Ishikawa (cell line): ENCODE data around the gene TAS2R60.

Source experiments
- CEBPB ChIP-seq: IDR thresholded peaks from 2 replicates; pipeline ENCODE4 v1.6.1; 2012
- CREB1 ChIP-seq: IDR thresholded peaks from 2 replicates; pipeline ENCODE4 v1.6.1; 2012; ENCODE audit warnings: low read depth
- EGR1 ChIP-seq: IDR thresholded peaks from 2 replicates; pipeline ENCODE4 v1.6.1; 2012
- EP300 ChIP-seq: IDR thresholded peaks from 2 replicates; pipeline ENCODE4 v1.6.1; 2012; ENCODE audit warnings: borderline replicate concordance
- FOXM1 ChIP-seq: IDR thresholded peaks from 2 replicates; pipeline ENCODE4 v1.6.1; 2012; ENCODE audit warnings: low read depth, borderline replicate concordance
- NFIC ChIP-seq: IDR thresholded peaks from 2 replicates; pipeline ENCODE4 v1.6.1; 2012
- RAD21 ChIP-seq: IDR thresholded peaks from 2 replicates; pipeline ENCODE4 v1.6.1; 2012; ENCODE audit warnings: low read depth
- TAF1 ChIP-seq: IDR thresholded peaks from 2 replicates; pipeline ENCODE4 v1.6.1; 2012; ENCODE audit warnings: low read depth, mild to moderate bottlenecking
- TCF12 ChIP-seq: IDR thresholded peaks from 2 replicates; pipeline ENCODE4 v1.6.1; 2012; ENCODE audit warnings: low read depth
- TEAD4 ChIP-seq: IDR thresholded peaks from 2 replicates; pipeline ENCODE4 v1.6.1; 2012
- YY1 ChIP-seq: IDR thresholded peaks from 2 replicates; pipeline ENCODE4 v1.6.1; 2012; ENCODE audit warnings: low read depth
- ZBTB7A ChIP-seq: IDR thresholded peaks from 2 replicates; pipeline ENCODE4 v1.6.1; 2012; ENCODE audit warnings: low read depth
- TF ChIP-seq, protein P1 (sequence below): IDR thresholded peaks from 2 replicates; pipeline ENCODE4 v1.6.1; 2012
- TF ChIP-seq, protein P2 (sequence below): IDR thresholded peaks from 2 replicates; pipeline ENCODE4 v1.6.1; 2012; ENCODE audit warnings: low read depth, mild to moderate bottlenecking
- TF ChIP-seq, protein P3 (sequence below): IDR thresholded peaks from 2 replicates; pipeline ENCODE4 v1.6.1; 2012

Gene TAS2R60, protein sequence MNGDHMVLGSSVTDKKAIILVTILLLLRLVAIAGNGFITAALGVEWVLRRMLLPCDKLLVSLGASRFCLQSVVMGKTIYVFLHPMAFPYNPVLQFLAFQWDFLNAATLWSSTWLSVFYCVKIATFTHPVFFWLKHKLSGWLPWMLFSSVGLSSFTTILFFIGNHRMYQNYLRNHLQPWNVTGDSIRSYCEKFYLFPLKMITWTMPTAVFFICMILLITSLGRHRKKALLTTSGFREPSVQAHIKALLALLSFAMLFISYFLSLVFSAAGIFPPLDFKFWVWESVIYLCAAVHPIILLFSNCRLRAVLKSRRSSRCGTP

DNA sequence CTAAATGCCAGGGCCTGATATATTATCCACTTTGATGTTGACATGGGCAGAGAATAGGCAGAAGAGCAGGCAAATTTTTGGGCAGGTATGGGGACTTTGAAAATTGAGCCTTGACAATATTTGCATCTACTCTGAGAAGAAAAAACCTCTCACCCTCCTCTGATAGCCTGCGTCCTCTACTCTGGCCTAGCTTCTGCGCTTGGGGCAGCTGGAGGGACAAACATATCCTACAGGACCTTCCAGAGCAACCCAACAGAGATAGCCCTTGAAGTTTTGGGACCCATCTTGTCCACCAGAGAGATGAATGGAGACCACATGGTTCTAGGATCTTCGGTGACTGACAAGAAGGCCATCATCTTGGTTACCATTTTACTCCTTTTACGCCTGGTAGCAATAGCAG, at the start of gene TAS2R60:
Gene TAS2R60, plus strand, starts transcription at position 301 of the 400 bp plus-strand sequence. Its CDS starts 0 bp downstream, at position 301.
- TF ChIP-seq EGR1 (no peak), CEBPB (no peak)

DNA sequence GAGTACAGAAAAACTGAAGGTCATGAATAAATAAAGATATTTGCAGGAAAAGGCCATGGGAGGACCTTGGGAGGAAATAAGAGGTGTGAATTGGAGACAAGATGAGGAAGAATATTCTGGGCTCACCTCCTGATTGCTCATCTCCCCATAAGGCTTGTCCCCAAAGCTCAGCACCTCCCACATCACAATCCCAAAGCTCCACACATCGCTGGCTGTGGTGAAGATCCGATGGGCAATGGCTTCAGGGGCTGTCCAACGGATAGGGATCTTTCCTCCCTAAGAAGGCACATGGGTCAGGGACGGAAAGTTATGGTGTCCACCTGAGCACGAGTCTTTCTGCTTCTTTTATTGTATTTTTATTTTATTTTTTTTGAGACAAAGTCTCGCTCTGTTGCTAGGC, 49.2 kb upstream of the TAS2R60 start:
- TF ChIP-seq TEAD4 (no peak), CEBPB (no peak), TCF12 (no peak), YY1 (no peak), RAD21 (no peak), ZBTB7A (no peak), EGR1 (no peak), TAF1 (no peak), CREB1 (no peak), EP300 (no peak), FOXM1 (no peak), NFIC (no peak)
- TF ChIP-seq, protein P1, sequence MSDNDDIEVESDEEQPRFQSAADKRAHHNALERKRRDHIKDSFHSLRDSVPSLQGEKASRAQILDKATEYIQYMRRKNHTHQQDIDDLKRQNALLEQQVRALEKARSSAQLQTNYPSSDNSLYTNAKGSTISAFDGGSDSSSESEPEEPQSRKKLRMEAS: no peak
- TF ChIP-seq, protein P2, sequence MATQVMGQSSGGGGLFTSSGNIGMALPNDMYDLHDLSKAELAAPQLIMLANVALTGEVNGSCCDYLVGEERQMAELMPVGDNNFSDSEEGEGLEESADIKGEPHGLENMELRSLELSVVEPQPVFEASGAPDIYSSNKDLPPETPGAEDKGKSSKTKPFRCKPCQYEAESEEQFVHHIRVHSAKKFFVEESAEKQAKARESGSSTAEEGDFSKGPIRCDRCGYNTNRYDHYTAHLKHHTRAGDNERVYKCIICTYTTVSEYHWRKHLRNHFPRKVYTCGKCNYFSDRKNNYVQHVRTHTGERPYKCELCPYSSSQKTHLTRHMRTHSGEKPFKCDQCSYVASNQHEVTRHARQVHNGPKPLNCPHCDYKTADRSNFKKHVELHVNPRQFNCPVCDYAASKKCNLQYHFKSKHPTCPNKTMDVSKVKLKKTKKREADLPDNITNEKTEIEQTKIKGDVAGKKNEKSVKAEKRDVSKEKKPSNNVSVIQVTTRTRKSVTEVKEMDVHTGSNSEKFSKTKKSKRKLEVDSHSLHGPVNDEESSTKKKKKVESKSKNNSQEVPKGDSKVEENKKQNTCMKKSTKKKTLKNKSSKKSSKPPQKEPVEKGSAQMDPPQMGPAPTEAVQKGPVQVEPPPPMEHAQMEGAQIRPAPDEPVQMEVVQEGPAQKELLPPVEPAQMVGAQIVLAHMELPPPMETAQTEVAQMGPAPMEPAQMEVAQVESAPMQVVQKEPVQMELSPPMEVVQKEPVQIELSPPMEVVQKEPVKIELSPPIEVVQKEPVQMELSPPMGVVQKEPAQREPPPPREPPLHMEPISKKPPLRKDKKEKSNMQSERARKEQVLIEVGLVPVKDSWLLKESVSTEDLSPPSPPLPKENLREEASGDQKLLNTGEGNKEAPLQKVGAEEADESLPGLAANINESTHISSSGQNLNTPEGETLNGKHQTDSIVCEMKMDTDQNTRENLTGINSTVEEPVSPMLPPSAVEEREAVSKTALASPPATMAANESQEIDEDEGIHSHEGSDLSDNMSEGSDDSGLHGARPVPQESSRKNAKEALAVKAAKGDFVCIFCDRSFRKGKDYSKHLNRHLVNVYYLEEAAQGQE: no peak
- TF ChIP-seq, protein P3, sequence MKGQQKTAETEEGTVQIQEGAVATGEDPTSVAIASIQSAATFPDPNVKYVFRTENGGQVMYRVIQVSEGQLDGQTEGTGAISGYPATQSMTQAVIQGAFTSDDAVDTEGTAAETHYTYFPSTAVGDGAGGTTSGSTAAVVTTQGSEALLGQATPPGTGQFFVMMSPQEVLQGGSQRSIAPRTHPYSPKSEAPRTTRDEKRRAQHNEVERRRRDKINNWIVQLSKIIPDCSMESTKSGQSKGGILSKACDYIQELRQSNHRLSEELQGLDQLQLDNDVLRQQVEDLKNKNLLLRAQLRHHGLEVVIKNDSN: no peak

DNA sequence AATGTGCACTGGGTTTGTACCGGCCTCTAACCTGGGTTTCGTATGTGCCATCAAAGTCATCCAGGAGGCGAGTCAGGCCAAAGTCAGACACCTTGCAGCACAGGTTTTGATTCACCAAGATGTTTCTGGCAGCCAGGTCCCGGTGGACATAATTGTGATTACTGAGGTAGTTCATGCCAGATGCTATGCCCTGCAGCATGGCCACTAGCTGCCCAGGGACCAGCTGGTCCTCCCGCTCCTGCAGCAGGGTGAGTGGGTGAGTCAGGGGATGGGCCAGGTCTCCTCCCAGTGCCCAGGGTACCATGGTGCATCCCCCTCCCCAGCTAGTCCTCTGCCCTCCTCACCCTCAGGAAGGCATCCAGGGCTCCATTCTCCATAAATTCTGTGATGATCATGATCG, 48.5 kb upstream of the TAS2R60 start:
- no peak for TF ChIP-seq ZBTB7A

DNA sequence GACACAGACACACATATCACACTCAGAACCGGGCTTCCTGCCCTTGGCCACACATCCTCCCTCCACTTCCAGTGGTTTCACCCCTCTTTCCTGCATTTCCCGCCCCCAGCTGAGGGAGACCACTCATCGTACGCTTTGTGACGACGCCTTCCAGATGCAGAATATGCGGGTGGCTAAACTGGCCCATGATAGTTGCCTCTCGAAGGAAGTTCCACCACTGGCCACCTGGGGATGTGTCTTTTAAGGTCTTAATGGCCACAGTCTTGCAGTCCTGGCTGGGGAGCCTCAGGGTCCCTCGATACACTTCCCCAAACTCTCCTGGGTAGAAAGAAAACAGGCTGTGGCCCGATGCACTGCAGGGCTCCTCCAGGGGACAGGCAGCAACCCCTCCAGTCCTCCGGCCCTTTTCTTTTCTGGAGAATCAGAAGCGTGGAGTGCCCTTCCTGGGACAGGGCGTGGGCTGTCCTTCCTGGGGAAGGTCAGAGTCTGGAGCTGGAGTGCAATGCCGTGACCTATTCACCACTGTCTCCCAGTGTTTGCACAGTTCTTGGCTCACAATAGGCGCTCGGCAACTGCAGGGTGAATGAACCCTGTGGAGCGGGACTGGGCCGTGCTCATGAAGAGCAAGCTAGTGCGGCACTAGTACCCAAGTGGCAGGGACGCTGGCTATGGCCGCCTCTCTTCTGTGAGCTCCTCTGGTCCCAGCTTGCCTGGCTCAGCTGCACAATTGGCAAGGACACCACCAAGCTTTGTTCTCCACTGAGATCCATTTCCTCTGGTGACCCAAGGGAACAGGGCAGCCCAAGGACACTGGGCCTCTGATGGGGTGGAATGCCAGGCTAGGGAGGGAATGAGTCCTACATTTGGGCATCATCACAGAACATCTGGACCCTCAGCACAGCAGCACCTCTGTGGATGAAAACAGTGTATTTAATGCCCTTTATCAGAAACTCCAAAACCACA, 47.8 kb upstream of the TAS2R60 start:
- TF ChIP-seq RAD21 (no peak), TCF12 (no peak), CREB1 (no peak), TAF1 (no peak)

DNA sequence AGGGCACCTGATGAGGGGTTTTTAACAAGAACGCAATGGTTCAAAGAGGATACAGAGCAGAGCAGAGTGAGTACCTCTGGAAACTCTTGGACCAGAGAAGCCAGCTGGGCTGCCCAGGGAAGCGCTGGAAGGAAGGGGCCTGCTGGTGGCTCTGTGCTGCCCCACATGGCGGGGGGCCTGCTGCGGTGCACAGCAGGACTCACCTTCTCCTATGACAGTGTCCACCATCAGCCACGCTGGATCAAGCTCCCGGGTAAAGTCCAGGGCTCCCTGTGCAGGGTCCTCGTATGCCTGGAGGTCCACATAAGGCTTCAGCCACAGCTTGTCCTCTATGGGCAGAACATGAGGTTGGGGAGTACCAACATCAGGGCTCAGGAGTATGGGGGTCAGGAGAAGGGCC, 47.1 kb upstream of the TAS2R60 start:
- no peak for TF ChIP-seq RAD21

DNA sequence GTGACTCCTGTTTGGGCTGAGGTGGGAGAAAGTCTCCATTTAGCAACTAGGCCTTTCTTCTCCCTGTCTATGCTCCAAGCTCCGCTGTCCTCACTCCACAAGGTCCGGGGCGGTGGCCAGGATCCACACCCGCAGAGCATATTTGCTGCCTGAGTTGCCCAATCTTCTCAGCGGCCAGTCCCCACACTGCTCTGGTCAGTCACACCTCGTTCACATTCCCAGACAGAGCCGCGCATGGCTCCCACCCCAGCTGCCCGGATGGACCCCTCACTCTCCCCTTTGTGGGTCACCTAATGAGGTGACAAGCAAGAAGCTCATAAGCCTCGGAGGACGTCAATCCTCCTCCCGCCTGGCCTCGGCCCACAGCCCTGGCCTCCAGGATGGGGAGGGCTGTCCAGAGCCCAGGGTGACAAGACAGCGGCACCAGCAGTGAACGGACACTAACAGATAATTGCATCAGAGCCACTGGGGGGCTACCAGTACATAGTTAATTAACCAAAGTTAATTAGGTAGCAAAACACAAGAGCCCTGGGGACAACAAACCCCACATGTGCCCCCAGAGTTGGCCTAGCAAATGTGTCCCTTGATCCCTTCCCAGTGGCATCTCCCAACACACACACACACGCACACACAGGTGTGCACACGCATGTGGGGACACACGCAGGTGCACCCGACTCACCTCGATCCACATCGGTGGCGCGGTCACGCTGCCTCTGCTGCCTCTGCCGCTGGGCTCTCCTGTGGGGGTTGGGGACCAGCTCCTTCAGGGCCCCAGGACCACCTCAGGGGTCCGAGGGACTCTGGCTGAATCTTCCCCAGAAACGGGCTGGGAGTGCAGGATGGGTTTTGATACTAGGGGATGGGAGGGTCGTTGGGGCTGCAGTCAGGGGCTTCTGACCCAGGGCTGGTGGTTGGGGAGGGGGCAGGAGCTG, 46.4 kb upstream of the TAS2R60 start:
- TF ChIP-seq EGR1 (no peak), CREB1 (no peak), CEBPB (no peak), TEAD4 (no peak), TAF1 (no peak), EP300 (no peak), NFIC (no peak), ZBTB7A (no peak)
- TF ChIP-seq, protein P1: no peak

DNA sequence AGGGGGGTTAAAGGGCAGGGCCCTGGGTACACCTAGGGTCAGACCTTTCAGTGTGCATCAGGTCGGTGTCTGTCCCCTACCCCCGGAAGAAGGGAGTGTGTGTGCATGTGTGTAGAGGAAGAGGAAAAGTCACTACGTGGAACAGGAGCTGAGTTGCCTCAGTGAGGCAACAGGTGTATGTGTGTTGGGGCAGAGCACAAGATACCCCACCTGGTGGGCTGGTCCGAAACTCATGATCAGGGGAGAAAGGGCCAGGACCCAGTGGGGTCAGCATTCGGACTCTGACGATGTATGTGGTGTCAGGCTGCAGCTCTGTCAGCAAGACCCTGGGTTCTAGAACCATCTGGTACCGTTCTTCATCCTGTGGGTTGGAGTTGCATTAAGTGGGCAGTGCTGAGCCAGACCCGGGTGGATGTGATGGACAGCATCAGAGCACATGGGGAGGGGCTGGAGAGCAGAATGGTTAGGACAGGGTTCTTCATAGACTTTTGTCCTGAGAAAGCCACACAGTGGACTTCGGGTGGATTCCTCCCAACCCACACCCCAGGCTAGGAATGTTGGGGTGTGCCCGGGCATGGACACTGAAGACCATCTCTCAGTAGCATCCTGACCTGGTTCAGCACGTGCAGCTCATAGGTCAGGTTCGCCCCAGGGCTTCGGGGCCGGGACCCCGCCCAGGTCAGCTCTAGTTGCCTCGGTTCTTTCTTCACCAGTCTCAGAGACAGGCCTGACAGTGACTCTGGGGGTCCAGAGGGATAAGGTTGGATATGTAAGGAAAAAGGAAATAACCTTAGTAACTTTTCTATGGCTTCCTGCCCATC, 45.3 kb upstream of the TAS2R60 start:
- TF ChIP-seq YY1 (no peak), RAD21 (no peak), NFIC (no peak), TCF12 (no peak), FOXM1 (no peak), EP300 (no peak), CEBPB (no peak), EGR1 (no peak), ZBTB7A (no peak), TAF1 (no peak), CREB1 (no peak)
- TF ChIP-seq, protein P1: no peak
- TF ChIP-seq, protein P3: no peak
